B cell (primary cell): ENCODE measurements around the gene PPIL1.

Source experiments
- CTCF ChIP-seq: fragments of 200-600 bp; IDR thresholded peaks from one replicate; pipeline ENCODE4 v1.8.0; 2022; ENCODE audit warnings: antibody characterized with exemption, mild to moderate bottlenecking
- EZH2 ChIP-seq: IDR thresholded peaks from 2 replicates; pipeline ENCODE4 v1.6.1; 2012; ENCODE audit warnings: borderline replicate concordance, low read depth, mild to moderate bottlenecking, moderate library complexity, low read length; ENCODE audit not compliant: insufficient read depth, poor library complexity, severe bottlenecking

- no peak for TF ChIP-seq CTCF
- no peak for TF ChIP-seq EZH2
Observed at GRCh38 chr6:36888654-36889481, 14.3 kb upstream of the PPIL1 start.
